ENCODE measurements around the gene HERC2. TPM values are rescaled to one million over a fixed set of nuclear protein-coding genes. Genes with fewer than 3 reads are reported as not detected.
"Not testable (repeated sequence)": the region's sequence is repeated elsewhere in the genome, so short reads cannot be mapped to it uniquely, and the experiment has no call there.

The HERC2 gene
- total RNA-seq, 2 experiments from 2014 or later, result 28.1 to 30.3 TPM

DNA sequence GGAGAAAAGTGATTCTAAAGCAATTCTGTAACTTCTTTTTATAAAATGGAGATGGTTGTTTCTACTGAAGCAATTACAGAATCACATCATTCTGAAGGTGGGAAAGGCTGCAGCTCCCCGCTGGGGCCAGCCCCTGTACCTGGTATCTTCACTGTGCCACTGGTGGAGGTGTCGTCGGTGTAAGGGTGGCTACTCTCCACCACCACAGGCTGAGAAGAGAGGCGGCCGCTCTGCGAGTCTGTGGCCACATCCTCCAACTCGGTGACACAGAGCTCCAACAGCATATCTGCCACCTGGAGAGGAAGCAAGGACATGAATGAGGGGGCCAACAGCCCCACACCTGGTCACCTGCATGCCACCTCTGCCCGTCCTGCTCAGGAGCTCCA is 169.4 kb downstream of the HERC2 start:
- H3K27ac Mint-ChIP-seq, DNase-seq, H3K27me3 Mint-ChIP-seq, H3K4me1 Mint-ChIP-seq, H3K4me3 Mint-ChIP-seq: not testable (repeated sequence)
- H3K9me3 Mint-ChIP-seq, result peaks cover 29% of the 10 kb centered on the region
- peaks cover 51% of the 10 kb centered on the region for H3K36me3 Mint-ChIP-seq

DNA sequence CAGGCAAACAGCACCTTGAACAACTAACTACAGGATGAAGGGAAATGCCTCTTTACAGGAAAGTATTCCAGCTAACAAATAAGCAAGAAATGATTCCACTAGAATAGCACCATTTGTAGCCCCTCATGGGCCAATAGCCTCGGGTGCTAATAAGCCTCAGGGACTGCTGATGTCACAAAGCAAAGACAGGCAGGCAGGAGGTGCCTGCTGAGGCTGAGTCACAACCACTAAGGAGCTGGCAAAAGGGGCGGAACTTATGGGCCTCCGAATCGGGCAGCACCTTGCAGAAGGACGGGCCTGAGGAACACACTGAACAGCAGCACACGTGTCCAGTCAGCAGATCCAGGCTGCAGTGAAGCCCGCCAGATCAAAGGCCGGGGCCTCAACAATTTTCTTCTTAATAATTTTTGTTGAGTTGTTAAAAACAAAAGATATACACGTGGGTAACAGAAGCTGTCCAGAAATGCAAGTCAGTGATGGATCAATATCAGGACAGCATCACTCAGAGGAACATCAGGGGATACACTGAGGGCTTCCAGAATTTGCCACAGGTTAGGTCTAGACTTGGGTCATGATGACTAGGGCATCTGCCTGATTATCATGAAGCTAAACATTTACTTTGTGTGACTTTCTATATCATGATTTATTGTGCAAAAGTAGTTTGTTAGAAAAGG is 170.0 kb downstream of the HERC2 start:
- not testable (repeated sequence) for H3K4me3 Mint-ChIP-seq, H3K27ac Mint-ChIP-seq, H3K4me1 Mint-ChIP-seq, H3K27me3 Mint-ChIP-seq, DNase-seq
- H3K9me3 Mint-ChIP-seq, result peaks cover 26% of the 10 kb centered on the region
- H3K36me3 Mint-ChIP-seq, result peaks cover 48% of the 10 kb centered on the region

DNA sequence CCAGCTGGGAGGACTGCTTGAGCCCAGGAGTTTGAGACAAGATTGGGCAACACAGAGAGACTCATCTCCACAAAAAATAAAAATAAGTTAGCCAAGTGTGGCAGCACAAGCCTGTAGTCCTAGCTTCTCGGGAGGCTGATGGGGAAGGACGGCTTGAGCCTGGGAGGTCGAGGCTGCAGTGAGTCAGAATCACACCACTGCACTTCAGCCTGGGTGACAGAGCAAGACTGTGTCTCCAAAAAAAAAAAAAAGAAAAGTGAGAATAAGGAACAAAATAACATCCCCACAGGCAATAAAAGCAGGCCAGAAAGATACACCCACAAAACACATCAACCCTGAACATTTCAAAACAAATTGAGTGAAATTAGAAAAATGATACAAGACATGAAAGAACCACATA is 174.2 kb downstream of the HERC2 start:
- Mint-ChIP-seq H3K4me3 (no peak overlapping the region), H3K27me3 (no peaks in the 10 kb centered on the region), H3K9me3 (peaks cover 23% of the 10 kb centered on the region), H3K4me1 (no peaks in the 10 kb centered on the region), H3K27ac (no peak overlapping the region), H3K36me3 (peaks cover 51% of the 10 kb centered on the region)
- no peak for DNase-seq

DNA sequence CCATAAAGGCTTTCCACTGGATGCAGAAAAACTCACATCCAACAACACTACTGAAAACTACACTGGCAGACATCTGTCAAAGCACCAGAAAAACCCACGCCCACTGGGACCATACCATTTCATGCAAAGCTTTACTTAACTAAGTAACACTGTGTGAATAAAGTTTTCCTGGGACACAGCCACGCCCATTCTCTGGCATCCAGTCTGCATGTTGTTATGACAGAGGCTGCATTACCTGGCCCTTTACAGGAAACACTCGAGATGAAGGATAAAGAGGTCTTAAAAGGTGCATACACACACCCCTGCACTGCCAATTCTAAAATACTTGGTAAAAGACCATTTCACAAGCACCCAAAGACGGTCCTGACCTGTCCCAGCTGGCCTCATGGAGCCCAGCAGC is 176.6 kb downstream of the HERC2 start:
- Mint-ChIP-seq H3K36me3 (peaks cover 43% of the 10 kb centered on the region), H3K9me3 (peaks cover 19% of the 10 kb centered on the region)
- not testable (repeated sequence) for H3K4me1 Mint-ChIP-seq, DNase-seq, H3K4me3 Mint-ChIP-seq, H3K27ac Mint-ChIP-seq, H3K27me3 Mint-ChIP-seq

DNA sequence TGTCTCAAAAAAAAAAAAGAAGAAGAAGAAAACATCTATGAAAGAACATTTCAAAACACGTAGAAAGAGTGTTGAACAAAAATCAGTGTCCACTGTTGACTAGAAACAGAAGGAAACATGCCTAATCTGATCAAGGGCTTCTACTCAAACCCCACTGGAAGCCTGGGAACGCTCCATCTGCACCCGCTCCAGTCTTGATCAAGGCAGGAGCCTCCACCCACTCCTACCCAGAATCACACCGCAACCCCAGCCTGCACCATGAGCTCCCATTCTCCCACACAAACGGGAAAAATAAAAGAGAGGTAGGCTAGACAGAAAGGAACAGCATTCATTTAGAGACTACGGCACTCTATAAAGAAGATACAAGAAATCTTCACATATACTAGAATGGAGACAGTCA is 181.9 kb downstream of the HERC2 start:
- no peak overlapping the region for H3K27ac Mint-ChIP-seq
- H3K4me1 Mint-ChIP-seq, result peaks cover 9% of the 10 kb centered on the region
- no peaks in the 10 kb centered on the region for H3K9me3 Mint-ChIP-seq
- no peak for DNase-seq
- no peak overlapping the region for H3K4me3 Mint-ChIP-seq
- peaks cover 33% of the 10 kb centered on the region for H3K36me3 Mint-ChIP-seq
- no peaks in the 10 kb centered on the region for H3K27me3 Mint-ChIP-seq

DNA sequence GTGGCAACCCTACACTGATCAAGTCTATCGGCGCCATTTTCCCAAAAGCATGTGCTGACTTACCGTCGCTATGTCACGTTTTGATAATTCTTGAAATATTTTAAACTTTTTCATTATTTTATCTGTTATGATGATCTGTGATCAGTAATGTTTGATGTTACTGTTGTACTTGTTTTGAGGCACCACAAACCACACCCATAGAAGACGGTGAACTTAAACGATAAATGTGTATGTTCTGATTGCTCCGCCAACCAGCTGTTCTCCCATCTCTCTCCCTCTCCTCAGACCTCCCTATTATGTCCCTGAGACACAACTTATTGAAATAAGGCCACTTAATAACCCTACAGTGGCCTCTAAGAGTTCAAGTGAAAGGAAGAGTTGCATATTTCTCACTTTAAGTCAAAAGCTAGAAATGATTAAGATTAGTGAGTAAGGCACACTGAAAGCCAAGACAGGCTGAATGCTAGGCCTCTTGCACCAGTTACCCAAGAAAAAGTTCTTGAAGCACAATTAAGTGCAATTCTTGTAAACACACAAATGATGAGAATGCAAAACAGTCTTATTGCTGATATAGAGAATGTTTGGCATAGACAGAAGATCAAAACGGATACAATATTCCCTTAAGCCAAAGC is 184.5 kb downstream of the HERC2 start:
- H3K4me3 Mint-ChIP-seq, H3K27me3 Mint-ChIP-seq, H3K9me3 Mint-ChIP-seq, H3K4me1 Mint-ChIP-seq, H3K27ac Mint-ChIP-seq, DNase-seq: not testable (repeated sequence)
- H3K36me3 Mint-ChIP-seq, result peaks cover 30% of the 10 kb centered on the region

DNA sequence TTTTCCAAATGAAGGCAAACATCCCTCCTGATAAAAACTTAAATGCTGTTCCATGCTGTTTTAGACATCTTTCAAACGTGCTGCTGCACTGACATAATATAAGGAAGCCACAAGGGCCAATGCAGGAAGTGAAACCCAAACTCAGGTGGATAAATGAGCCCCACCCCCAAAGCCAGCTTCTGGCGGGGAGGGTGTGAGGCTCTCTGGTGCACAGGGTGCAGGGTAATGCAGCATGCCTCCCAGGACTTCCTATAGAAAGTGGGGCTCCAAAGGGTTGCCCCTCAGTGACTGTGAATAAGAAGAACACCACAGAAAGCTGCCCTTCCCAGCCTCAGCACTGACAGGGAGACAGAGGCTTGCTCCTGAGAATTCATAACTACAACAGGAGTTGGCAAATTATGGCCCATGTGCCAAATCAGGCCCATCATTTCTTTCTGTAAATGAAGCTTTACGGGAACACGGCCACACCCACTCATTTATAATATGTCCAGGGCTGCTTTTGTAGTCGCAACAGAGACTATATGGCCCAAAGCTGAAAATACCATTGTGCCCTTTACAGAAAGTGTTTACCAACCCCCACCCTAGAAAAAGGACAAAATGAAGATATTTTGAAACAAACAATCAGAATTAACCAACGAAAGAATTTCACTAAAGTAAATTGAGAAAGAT is 185.6 kb downstream of the HERC2 start:
- not testable (repeated sequence) for H3K4me3 Mint-ChIP-seq, H3K27me3 Mint-ChIP-seq, H3K27ac Mint-ChIP-seq, H3K4me1 Mint-ChIP-seq, DNase-seq, H3K9me3 Mint-ChIP-seq
- peaks cover 26% of the 10 kb centered on the region for H3K36me3 Mint-ChIP-seq

DNA sequence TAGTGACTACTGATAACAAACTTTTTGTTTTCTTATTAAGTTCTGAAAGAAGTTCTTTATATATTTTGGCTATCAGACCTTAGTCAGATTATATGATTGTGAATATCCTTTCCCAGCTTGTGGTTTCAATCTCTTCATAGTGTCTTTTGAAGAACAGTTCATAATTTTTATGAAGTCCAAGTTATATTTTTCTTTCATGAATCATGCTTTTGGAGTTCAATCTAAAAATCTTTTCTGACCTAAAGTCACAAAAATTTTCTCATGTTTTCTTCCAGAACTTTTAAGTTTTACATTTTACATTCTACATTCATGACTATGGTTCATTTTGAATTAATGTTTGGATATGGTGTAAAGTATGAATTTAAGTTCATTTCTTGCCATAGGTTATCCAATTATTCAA is 188.7 kb downstream of the HERC2 start:
- Mint-ChIP-seq H3K4me3 (no peak overlapping the region), H3K9me3 (no peaks in the 10 kb centered on the region), H3K4me1 (peaks cover 9% of the 10 kb centered on the region), H3K27me3 (no peaks in the 10 kb centered on the region), H3K36me3 (peaks cover 8% of the 10 kb centered on the region), H3K27ac (no peak overlapping the region)
- no peak for DNase-seq

DNA sequence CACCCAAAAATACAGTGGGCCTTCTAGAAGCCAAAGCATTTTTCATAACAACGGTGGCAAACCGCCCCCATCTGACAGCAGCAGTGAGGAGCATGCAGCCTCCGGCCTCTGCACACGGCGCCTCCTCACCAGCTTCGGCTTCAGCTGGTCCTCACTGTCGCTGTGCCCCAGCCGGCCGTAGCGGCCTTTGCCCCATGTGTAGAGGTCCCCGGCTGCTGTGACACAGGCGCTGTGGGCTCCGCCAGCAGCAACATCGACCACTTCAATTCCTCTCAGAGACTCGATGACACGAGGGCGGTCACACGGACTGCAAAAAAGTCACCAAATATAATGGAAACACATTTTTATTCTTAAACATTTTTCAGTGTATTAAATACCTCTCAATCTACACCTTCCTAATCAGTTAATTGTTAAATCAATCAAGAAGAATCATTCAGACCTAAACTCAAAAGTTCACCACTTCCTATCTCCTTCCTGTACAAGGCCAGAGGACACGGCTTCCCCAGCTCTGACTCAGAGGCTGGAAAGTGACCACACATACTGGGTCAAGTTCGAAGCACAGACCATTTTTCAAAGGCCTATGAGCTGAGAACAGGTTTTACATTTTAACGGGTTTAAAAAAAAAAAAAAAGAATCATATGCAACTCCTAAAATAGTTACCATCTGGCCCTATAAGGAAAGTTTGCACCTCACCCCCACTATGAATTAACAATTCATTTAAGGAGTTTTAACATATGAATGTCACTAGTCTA is 189.3 kb downstream of the HERC2 start:
- DNase-seq, result no peak
- H3K27ac Mint-ChIP-seq, result no peak overlapping the region
- H3K9me3 Mint-ChIP-seq, result no peaks in the 10 kb centered on the region
- peaks cover 8% of the 10 kb centered on the region for H3K36me3 Mint-ChIP-seq
- H3K4me1 Mint-ChIP-seq, result peaks cover 9% of the 10 kb centered on the region
- H3K4me3 Mint-ChIP-seq, result no peak overlapping the region
- H3K27me3 Mint-ChIP-seq, result no peaks in the 10 kb centered on the region

DNA sequence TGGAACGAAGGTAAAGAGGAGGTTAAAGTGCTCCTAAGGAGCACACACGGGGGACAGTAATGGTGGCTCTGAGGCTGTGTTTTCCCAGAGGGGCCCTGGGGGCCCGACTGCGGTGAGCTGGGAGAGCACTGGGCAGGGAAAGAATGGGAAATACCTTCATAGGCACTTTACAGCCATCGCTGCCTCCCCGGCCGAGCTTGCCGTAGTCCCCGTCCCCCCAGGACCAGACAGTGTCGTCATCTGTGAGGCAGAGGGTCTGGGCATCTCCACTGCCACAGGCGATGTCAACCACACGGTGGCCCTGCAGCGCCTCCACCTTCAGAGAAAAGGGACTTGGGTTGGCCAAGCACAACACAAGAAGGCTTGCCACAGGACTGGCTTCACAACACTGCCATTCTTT is 190.0 kb downstream of the HERC2 start:
- no peaks in the 10 kb centered on the region for H3K9me3 Mint-ChIP-seq

DNA sequence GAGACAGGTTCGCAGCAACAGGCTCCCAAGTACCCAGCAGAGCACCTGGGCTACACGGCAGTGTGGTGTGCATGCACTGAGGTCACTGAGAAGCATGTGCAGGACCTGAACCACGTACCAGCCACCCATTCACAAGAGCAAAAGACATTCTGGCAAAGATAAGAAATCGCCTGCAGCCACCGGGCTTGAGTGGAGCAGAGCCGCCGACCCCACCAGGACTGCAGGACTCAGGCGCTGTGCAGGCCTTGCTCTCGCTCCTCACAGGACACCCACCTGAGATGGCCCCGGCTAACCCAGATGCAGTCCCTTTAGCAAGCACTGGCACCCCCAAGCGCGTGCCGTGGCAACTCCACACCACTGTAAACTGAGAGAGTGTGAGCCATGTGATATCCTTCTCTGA is 190.6 kb downstream of the HERC2 start:
- H3K36me3 Mint-ChIP-seq, result peaks cover 7% of the 10 kb centered on the region
- no peak overlapping the region for H3K4me3 Mint-ChIP-seq
- H3K9me3 Mint-ChIP-seq, result no peaks in the 10 kb centered on the region
- no peak overlapping the region for H3K27ac Mint-ChIP-seq
- peaks cover under 1% of the 10 kb centered on the region for H3K4me1 Mint-ChIP-seq
- H3K27me3 Mint-ChIP-seq, result no peaks in the 10 kb centered on the region
- no peak for DNase-seq

More for the DNA sequence above, 190.0 kb downstream of the HERC2 start:
- Mint-ChIP-seq H3K4me3 (no peak overlapping the region), H3K36me3 (peaks cover 11% of the 10 kb centered on the region), H3K27ac (no peak overlapping the region), H3K27me3 (no peaks in the 10 kb centered on the region), H3K4me1 (peaks cover 6% of the 10 kb centered on the region)
- no peak for DNase-seq

DNA sequence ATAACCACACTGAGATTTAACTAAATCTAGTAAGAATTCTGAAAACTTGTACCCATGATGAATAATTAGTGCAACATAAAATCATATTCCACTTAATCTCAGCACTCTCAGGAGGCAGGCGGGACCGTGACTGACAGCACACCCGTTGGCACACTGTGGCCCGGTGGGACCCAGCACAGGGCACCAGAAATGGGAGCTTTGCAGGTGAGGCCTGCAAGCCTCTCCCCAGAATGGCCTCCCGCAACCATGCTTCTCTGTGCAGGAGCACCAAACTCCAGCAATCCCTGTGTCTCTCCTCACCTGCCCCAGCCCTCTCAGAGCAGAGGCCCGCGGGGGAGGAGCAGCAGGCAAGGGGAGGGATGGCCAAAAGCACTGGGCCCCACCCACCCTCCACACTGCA is 191.3 kb downstream of the HERC2 start:
- Mint-ChIP-seq H3K36me3 (peaks cover 7% of the 10 kb centered on the region), H3K4me3 (no peak overlapping the region), H3K9me3 (no peaks in the 10 kb centered on the region), H3K27me3 (no peaks in the 10 kb centered on the region), H3K27ac (no peak overlapping the region), H3K4me1 (no peaks in the 10 kb centered on the region)
- no peak for DNase-seq

DNA sequence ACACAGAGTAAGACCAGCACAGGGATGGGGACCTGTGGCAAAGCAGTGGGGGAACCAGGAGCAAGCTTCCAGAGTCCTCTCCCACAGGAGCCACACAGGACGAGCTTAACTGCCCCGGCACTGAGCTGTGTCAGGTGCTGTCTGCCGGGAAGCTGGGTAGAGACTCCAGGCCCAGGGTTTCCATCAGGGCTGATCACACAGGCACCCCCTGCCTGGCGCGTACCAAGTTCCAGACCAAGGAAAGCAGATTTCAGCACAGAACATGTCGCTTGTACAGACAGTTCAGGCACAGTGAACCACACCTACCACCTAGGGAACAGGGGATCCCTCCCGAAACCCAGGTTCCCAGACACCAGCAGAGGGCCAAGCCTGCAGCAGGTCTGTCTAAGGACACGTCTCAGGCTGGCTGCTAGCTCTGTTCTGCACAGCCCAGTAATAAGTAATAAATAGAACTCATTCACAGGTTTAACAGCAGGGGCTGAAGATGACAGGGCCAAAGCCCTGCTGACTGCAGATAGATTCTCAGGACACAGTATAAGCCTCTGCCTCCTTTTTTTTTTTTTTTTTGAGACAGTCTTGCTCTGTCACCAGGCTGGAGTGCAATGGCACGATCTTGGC is 192.6 kb downstream of the HERC2 start:
- Mint-ChIP-seq H3K27ac (no peak overlapping the region), H3K4me1 (no peaks in the 10 kb centered on the region), H3K4me3 (no peak overlapping the region), H3K27me3 (no peaks in the 10 kb centered on the region), H3K9me3 (no peaks in the 10 kb centered on the region), H3K36me3 (peaks cover 2% of the 10 kb centered on the region)
- DNase-seq, result no peak

DNA sequence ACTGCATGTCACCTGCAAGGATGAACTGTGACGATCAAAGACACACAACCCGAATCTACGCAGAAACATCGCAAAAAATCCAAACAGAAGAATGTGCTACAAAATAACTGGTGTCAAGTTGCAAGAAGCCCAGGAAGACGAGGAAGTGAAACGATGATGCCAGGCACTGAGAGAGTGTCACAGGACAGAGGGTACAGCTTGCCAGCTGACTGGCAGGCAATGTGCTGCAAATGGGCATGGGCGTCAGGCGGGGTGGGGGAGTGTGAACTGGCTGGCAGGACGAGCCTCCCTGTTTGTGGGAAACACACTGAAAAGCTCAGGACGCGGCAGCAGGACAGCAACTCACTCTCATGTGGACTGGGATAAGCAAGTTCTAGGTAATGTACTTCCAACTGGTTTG is 193.9 kb downstream of the HERC2 start:
- DNase-seq, result no peak
- Mint-ChIP-seq H3K4me1 (no peaks in the 10 kb centered on the region), H3K27me3 (no peaks in the 10 kb centered on the region), H3K27ac (no peak overlapping the region), H3K4me3 (no peak overlapping the region), H3K36me3 (peaks cover 7% of the 10 kb centered on the region), H3K9me3 (no peaks in the 10 kb centered on the region)

DNA sequence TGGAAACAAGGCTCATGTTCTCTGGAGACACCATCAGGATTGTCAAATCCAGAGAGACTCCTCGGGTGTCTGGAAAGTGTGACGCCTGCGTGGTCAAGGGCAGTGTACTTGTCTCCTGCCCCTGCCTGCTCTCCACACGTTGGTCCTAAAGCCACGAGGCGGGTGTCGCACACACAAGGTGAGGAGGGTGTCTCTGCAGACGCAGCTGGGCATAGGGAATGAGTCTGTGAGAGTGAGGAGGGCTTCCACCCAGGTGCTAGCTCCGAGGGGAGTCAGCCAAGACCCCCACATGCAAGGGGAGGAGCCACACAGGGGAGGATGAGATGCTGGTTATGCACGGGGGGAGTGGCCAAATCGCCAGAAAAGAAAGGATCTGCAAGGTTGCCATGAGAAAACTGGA is 194.9 kb downstream of the HERC2 start:
- Mint-ChIP-seq H3K4me1 (no peaks in the 10 kb centered on the region), H3K9me3 (no peaks in the 10 kb centered on the region), H3K27ac (no peak overlapping the region), H3K27me3 (no peaks in the 10 kb centered on the region), H3K36me3 (peaks cover 10% of the 10 kb centered on the region), H3K4me3 (no peak overlapping the region)
- no peak for DNase-seq
